ENCODE results near the gene CBLN1.

CBLN1 gene

DNA sequence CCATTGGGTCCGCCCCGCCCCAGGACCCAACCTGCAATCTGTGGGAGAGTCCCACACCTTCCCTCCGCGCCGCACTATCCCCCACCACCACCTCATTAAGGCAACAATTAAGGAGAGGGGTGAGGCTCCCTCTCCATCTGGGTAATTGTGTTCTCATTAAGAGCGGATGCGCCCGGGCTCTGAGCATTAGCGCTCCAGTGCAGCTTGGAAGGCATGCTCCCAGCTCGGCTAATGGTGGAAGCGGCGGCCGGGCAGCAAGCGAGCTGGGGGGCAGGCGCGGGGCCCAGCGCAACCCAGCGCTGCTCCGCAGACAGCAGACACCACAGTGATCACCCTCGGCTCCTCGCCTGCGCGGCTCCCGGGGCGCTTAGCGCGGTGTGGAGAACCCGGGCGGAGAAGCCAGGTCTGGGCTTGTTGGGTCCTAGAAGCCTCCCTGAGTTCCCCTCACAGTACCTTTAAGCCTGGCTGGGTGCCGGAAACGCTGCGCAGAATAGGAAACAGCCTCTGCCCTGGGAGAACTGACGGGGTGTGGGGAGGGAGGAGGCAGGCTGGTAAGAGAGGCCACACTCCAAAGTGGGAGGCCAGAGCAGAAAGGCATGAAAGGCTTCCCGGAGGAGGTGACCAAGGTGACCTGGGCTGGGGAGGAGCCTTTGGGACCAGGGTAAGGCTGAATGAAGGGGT, 6.4 kb downstream of the CBLN1 start:
- Histone ChIP-seq H3K4me3 (ENCODE audit: low read length) (no peak overlapping the region), H3K4me1 (ENCODE audit: control insufficient read depth, insufficient read depth, low read length) (no peaks in the 10 kb centered on the region), H3K36me3 (ENCODE audit: control insufficient read depth, insufficient read depth, low read length) (no peaks in the 10 kb centered on the region), H3K9ac (ENCODE audit: low read length) (no peak overlapping the region), H3K27ac (ENCODE audit: low read depth, low read length) (no peak overlapping the region), H3K27me3 (ENCODE audit: control insufficient read depth, insufficient read depth, low read length) (peaks cover 46% of the 10 kb centered on the region)

DNA sequence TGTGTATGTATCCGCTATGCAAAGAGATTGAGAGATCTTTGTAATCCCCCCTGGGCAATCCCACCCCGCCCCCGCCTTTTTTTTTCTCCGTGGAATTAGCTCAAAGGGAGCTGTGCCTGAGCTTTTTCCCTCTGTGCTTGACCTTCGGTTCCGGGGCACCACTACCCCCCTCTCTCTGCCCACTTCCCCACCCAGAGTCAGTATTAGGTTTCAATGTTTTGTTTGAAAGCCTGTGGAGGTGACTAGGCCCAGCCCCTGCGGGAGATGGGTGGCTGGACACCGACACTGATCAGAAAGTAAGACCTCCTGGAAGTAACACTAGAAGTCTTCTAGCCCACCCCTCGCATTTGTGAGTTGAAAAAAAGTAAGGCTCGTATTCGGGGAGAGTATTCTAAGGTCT, 7.0 kb downstream of the CBLN1 start:
- Histone ChIP-seq H3K9ac (ENCODE audit: low read length) (no peak overlapping the region), H3K4me3 (ENCODE audit: low read length) (no peak overlapping the region), H3K4me1 (ENCODE audit: control insufficient read depth, insufficient read depth, low read length) (no peaks in the 10 kb centered on the region), H3K27me3 (ENCODE audit: control insufficient read depth, insufficient read depth, low read length) (peaks cover 41% of the 10 kb centered on the region), H3K36me3 (ENCODE audit: control insufficient read depth, insufficient read depth, low read length) (no peaks in the 10 kb centered on the region), H3K27ac (ENCODE audit: low read depth, low read length) (no peak overlapping the region)

DNA sequence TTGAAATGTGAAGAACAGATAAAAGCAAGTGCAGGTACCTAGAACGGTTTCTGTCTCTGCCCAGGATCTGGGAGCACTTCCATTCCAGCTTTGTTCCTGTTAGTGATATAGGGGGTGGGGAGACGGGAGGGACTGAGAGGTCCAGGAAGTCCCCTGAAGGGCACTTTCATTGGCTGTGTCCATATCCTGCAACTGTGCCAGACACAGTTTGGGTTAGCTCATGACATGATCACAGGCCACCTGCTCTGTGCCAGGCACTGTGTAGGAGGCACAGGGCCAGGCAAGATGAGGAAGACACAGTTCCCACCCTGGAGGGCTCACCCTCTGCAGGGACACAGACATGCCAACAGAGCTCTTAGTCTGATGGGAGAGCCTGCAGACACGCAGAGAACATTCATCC, 7.9 kb downstream of the CBLN1 start:
- Histone ChIP-seq H3K27ac (ENCODE audit: low read depth, low read length) (no peak overlapping the region), H3K4me1 (ENCODE audit: control insufficient read depth, insufficient read depth, low read length) (no peaks in the 10 kb centered on the region), H3K4me3 (ENCODE audit: low read length) (no peak overlapping the region), H3K36me3 (ENCODE audit: control insufficient read depth, insufficient read depth, low read length) (no peaks in the 10 kb centered on the region), H3K27me3 (ENCODE audit: control insufficient read depth, insufficient read depth, low read length) (peaks cover 33% of the 10 kb centered on the region), H3K9ac (ENCODE audit: low read length) (no peak overlapping the region)

DNA sequence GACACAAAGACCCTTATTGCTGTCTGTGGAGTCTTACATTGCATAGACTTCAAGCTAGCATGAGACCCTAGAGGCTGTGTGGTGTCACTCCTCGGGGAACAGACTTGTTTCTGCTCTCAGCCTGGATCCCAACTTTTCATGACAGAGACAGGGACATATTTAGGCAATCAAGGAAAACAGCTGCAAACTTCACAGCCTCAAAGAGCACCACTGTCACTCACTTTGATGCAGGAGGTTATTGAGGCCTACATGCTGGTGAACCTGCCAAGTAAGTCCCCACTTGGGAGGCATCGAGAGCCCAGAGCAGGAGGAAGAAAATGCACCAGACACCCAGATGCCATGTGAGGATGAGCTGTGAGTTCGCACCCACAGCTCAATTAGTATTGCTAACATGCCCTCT, 10.3 kb downstream of the CBLN1 start:
- H3K27ac ChIP-seq (ENCODE audit: low read depth, low read length) = no peak overlapping the region
- no peak overlapping the region for H3K4me3 ChIP-seq (ENCODE audit: low read length)
- peaks cover 16% of the 10 kb centered on the region for H3K27me3 ChIP-seq (ENCODE audit: control insufficient read depth, insufficient read depth, low read length)
- H3K9ac ChIP-seq (ENCODE audit: low read length) = no peak overlapping the region
- no peaks in the 10 kb centered on the region for H3K4me1 ChIP-seq (ENCODE audit: control insufficient read depth, insufficient read depth, low read length)
- H3K36me3 ChIP-seq (ENCODE audit: control insufficient read depth, insufficient read depth, low read length) = no peaks in the 10 kb centered on the region

DNA sequence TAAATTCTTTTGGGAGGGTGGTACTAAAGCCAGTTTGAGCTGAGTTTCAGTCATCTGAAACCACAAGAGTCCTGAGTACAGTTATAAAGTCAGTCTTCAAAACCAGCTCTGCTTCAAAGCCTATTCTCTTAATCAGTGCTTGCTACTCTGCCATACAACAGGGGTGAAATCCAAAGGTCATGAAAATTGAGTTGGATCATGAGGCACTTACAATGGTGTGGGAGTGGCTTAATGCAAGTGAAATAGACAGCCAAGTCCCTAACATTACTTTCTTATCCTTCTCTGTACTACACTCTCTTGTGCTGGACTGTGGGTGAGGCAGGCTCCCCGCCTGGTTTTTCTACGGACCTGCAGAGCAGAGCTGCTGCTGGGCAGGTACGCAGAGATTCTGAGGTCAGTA, 12.4 kb downstream of the CBLN1 start:
- Histone ChIP-seq H3K9ac (ENCODE audit: low read length) (no peak overlapping the region), H3K4me3 (ENCODE audit: low read length) (no peak overlapping the region)

DNA sequence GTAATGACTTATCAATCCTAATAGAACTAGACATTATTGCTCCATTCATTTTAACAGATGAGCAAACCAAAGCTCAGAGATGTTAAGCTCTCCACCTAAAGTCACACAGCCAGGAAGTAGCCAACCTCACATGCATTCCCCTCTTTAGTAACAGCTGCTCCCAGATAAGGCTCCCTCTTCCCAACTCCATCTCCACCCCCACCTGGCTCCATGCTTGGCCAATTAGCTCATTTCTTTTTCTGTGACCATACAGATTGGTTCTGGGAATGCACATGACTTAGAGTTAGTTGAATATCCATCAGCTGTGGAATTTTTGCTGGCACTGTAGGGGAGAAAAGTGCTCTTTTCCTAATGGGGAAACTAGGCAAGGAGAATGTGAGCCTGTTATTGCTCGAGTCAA, 13.0 kb downstream of the CBLN1 start:
- Histone ChIP-seq H3K4me3 (ENCODE audit: low read length) (no peak overlapping the region), H3K27ac (ENCODE audit: low read depth, low read length) (no peak overlapping the region), H3K9ac (ENCODE audit: low read length) (no peak overlapping the region), H3K4me1 (ENCODE audit: control insufficient read depth, insufficient read depth, low read length) (no peaks in the 10 kb centered on the region), H3K36me3 (ENCODE audit: control insufficient read depth, insufficient read depth, low read length) (no peaks in the 10 kb centered on the region), H3K27me3 (ENCODE audit: control insufficient read depth, insufficient read depth, low read length) (peaks cover 4% of the 10 kb centered on the region)

More for the DNA sequence above, 12.4 kb downstream of the CBLN1 start:
- no peaks in the 10 kb centered on the region for H3K4me1 ChIP-seq (ENCODE audit: control insufficient read depth, insufficient read depth, low read length)
- no peaks in the 10 kb centered on the region for H3K36me3 ChIP-seq (ENCODE audit: control insufficient read depth, insufficient read depth, low read length)
- no peak overlapping the region for H3K27ac ChIP-seq (ENCODE audit: low read depth, low read length)
- H3K27me3 ChIP-seq (ENCODE audit: control insufficient read depth, insufficient read depth, low read length) = peaks cover 4% of the 10 kb centered on the region

DNA sequence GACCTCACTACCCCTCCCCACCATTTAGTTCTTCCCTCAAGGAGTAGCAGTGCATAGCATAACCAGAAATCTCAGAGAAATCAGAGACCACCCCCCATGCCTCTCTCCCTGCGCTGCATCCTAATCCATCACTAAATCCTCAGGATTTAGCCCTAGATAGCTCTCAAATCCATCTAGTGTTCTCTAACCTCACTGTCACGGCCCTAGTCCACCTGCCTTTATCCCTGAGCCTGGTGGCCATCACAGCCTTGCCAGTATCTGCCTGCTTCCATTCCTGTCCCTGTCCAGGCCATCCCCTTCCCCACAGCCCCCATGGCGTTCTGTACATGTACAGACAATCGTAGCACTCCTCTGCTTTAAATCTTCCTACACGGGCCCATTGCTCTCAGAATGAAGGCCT, 19.1 kb downstream of the CBLN1 start:
- Histone ChIP-seq H3K27ac (ENCODE audit: low read depth, low read length) (no peak overlapping the region), H3K9ac (ENCODE audit: low read length) (no peak overlapping the region), H3K27me3 (ENCODE audit: control insufficient read depth, insufficient read depth, low read length) (no peaks in the 10 kb centered on the region), H3K4me3 (ENCODE audit: low read length) (no peak overlapping the region), H3K36me3 (ENCODE audit: control insufficient read depth, insufficient read depth, low read length) (no peaks in the 10 kb centered on the region), H3K4me1 (ENCODE audit: control insufficient read depth, insufficient read depth, low read length) (no peaks in the 10 kb centered on the region)

DNA sequence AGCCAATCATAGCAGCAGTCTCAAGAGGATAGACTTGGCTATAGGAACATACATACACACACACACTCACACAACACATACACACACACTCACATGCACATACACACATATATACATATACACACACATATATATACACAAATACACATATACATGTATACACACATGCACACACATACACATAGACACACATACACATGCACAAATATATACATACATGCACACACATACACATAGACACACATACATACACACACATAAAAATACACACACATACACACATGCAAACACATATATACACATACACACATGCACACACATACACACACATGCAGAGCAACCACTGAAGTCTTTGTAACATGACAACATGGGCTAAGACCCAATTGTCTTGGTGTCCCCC, 19.7 kb downstream of the CBLN1 start:
- H3K36me3 ChIP-seq (ENCODE audit: control insufficient read depth, insufficient read depth, low read length) = no peaks in the 10 kb centered on the region
- no peak overlapping the region for H3K27ac ChIP-seq (ENCODE audit: low read depth, low read length)
- no peak overlapping the region for H3K4me3 ChIP-seq (ENCODE audit: low read length)
- no peak overlapping the region for H3K9ac ChIP-seq (ENCODE audit: low read length)
- H3K27me3 ChIP-seq (ENCODE audit: control insufficient read depth, insufficient read depth, low read length) = no peaks in the 10 kb centered on the region
- no peaks in the 10 kb centered on the region for H3K4me1 ChIP-seq (ENCODE audit: control insufficient read depth, insufficient read depth, low read length)

DNA sequence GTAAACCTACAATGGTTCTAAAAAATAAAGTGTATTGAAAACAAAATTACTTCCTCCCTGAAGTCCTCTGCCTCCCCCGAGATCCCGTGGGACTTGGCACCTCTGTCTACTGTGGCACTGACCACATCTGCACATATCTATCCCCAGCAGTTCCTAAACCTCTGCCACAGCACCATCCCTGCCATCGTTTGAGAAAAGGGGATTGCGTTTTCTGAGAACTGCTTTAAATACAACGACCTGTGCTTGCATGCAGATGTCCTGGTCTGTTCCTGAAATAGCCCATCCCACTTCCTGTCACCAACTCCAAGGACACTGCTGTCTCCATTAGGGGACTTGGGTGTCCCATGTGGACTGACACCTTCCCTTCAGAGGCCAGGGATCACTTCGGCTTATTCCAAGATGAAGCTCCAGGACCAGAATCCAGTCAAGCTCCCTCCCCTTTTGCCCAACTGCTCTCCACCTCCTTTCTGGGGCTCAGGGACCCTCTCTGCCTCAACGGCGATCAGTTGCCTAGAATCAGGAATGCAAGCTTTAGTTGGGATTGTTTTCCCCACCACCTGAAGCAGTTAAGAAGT, 20.6 kb downstream of the CBLN1 start:
- Histone ChIP-seq H3K36me3 (ENCODE audit: control insufficient read depth, insufficient read depth, low read length) (no peaks in the 10 kb centered on the region), H3K27ac (ENCODE audit: low read depth, low read length) (no peak overlapping the region), H3K4me3 (ENCODE audit: low read length) (no peak overlapping the region), H3K9ac (ENCODE audit: low read length) (no peak overlapping the region), H3K4me1 (ENCODE audit: control insufficient read depth, insufficient read depth, low read length) (no peaks in the 10 kb centered on the region), H3K27me3 (ENCODE audit: control insufficient read depth, insufficient read depth, low read length) (no peaks in the 10 kb centered on the region)

DNA sequence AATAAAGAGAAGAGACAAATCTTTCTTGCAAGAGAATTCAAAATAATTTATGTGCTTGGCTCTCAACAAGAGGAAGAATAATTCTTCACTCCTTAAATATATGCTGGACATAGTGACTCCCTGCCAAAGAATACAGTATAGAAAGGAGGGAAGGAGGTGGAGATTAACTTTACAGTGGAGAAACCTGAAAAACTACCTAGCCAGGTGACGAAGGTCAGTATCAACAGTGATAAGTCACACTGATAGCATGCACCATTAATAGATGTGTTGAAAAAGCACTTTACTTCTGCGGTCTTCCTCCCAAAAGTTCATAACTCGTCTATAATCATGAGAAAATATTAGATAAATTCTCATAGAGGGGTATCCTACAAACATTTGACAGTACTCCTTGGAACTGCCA, 21.4 kb downstream of the CBLN1 start:
- Histone ChIP-seq H3K36me3 (ENCODE audit: control insufficient read depth, insufficient read depth, low read length) (no peaks in the 10 kb centered on the region), H3K9ac (ENCODE audit: low read length) (no peak overlapping the region), H3K4me1 (ENCODE audit: control insufficient read depth, insufficient read depth, low read length) (no peaks in the 10 kb centered on the region), H3K27ac (ENCODE audit: low read depth, low read length) (no peak overlapping the region), H3K27me3 (ENCODE audit: control insufficient read depth, insufficient read depth, low read length) (no peaks in the 10 kb centered on the region), H3K4me3 (ENCODE audit: low read length) (no peak overlapping the region)

DNA sequence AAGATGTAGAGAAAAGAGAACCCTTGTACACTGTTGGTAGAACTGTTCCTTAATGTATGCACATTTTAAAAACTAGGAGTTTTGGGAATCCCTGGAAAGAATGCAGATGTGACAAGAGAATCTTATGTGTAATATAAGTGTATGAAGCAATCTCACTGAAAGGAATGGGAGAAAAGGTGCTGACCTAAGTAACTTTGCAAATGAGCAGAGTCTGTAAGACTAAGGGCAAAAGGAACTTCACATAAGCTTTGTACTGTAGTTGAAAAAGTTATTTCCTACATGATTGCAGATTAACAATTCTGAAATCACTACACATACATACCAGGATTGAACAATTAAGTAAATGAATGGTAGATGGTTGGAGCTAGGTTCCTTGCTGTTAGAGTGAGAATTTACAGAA, 22.3 kb downstream of the CBLN1 start:
- Histone ChIP-seq H3K36me3 (ENCODE audit: control insufficient read depth, insufficient read depth, low read length) (no peaks in the 10 kb centered on the region), H3K27me3 (ENCODE audit: control insufficient read depth, insufficient read depth, low read length) (no peaks in the 10 kb centered on the region), H3K4me3 (ENCODE audit: low read length) (no peak overlapping the region), H3K9ac (ENCODE audit: low read length) (no peak overlapping the region), H3K27ac (ENCODE audit: low read depth, low read length) (no peak overlapping the region), H3K4me1 (ENCODE audit: control insufficient read depth, insufficient read depth, low read length) (no peaks in the 10 kb centered on the region)

DNA sequence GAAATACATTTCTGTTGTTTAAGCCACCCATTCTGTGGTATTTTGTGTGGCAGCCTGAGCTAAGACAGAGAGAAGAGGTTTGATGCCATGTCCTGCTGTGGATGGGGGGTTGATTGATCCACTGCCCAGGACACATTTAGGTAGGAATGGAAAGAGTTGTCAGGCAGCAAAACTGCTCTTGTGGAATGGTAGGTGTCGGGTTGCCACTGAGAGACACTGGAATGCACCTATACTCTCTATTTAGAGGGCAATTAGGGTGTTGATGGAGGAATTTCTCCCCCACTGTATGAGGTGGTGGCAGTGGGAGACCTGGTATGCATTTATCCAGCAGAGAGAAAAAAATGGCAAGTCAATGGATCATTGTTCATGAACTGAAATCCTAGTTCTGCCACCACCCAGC, 30.9 kb downstream of the CBLN1 start:
- Histone ChIP-seq H3K36me3 (ENCODE audit: control insufficient read depth, insufficient read depth, low read length) (no peaks in the 10 kb centered on the region), H3K4me1 (ENCODE audit: control insufficient read depth, insufficient read depth, low read length) (no peaks in the 10 kb centered on the region), H3K27me3 (ENCODE audit: control insufficient read depth, insufficient read depth, low read length) (no peaks in the 10 kb centered on the region), H3K9ac (ENCODE audit: low read length) (no peak overlapping the region), H3K4me3 (ENCODE audit: low read length) (no peak overlapping the region), H3K27ac (ENCODE audit: low read depth, low read length) (no peak overlapping the region)

DNA sequence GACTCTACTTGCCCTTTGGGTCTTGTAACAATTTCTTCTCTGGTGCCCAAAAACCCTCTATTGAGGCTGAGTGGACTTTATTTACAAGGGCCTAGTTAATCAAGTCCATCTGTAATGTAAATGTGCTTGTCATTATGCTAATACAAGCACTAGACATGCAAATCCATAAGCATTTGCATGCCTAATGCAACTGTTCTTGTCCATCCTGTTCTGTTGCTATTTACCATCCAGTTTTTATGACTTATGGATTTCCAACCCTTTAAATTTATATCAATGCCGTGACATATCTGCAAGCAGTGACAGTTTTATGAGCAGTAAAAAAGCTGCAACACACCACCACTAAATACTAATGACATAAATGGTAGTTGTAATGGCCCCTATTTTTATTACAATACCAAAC, 33.4 kb downstream of the CBLN1 start:
- Histone ChIP-seq H3K4me1 (ENCODE audit: control insufficient read depth, insufficient read depth, low read length) (no peaks in the 10 kb centered on the region), H3K9ac (ENCODE audit: low read length) (no peak overlapping the region), H3K27ac (ENCODE audit: low read depth, low read length) (no peak overlapping the region), H3K27me3 (ENCODE audit: control insufficient read depth, insufficient read depth, low read length) (no peaks in the 10 kb centered on the region), H3K4me3 (ENCODE audit: low read length) (no peak overlapping the region), H3K36me3 (ENCODE audit: control insufficient read depth, insufficient read depth, low read length) (no peaks in the 10 kb centered on the region)
